SK-MEL-5 (cell line): Measurements from ENCODE around the gene NADK. TPM values are rescaled to one million over a fixed set of nuclear protein-coding genes. Genes with fewer than 3 reads are reported as not detected.

Source experiments
- DNase-seq: peaks from one replicate; pipeline ENCODE4 v3.0.0-alpha.2; 2016; ENCODE audit warnings: low read depth, low spot score
- in situ Hi-C: cut with HindIII; loops from 2 replicates; pipeline ENCODE4 v1.10.0; 2016; ENCODE audit warnings: low sequenced_read_pairs, high pct_unique_total_duplicates, low pct_unique_long_range_greater_than_20kb
- total RNA-seq: library from RNA; depleted of rRNA; stranded (reverse); fragments of >200 nt; shearing (Covaris generic); gene quantifications from 2 replicates; pipeline ENCODE4 v1.2.3, GENCODE V29; 2014

Gene NADK
- total RNA-seq, 1 experiment from 2014 or later = 33.4 TPM

DNA sequence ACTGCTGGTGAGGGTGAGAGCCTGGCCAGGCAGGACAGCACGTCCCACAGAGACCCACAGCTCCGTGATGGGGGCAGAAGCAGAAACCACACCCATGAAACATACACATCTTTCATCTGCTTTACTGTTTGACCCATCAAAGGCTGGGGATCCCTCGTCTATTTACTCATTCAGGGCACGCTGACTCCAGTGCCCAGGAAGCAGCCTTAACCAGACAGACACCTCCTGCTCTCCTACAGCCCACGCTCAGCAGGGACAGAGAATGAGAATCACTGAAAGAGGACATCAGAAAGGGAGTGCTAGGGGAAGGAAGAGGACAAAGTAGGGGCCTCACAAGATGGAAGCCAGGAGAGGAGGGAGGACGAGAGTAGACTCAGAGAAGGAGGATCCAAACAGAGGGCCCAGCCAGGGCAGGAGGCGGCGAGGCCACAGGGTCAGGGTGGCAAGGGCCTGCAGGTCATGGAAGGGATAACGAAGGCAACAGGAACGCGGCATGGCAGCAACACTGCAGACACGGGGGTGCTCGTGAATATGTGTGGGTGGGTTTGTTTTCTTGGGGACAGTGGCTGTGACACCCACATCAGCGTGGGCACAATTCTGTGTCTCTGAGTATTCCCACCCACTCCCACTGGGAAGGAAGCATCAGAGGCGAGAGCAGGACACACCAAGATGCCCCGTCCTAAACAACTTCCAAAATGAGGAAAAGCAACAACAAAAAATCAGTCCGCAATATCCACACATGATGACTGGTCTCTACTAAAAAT, 15.4 kb upstream of the NADK start:
- in situ Hi-C loops = no loop called here
- DNase-seq = no peak

GRCh38 chr1:1788646-1789431, 10.6 kb upstream of the NADK start:
- in situ Hi-C loops = no loop called here
- peak; percentile 67 for DNase-seq

DNA sequence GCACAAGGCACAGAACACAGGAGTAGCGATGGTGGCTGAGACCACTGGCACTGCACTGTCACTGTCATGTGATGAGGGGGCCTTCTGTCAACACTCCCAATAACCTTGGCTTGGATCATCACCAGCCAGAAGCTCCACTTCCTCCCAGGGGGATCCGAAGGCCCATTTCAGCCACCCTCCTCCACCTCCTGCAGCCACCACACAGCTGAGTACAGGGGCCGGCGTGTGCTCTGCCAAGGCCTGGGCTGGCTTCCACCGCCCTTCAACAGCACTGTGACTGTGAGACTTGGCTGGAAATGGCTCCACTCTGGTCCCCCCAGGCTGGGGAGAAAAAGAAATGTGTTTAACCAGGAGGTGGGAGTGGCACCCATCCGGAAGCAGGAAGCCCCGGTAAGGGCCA, 9.9 kb upstream of the NADK start:
- no peak for DNase-seq
- in situ Hi-C loops = no loop called here

DNA sequence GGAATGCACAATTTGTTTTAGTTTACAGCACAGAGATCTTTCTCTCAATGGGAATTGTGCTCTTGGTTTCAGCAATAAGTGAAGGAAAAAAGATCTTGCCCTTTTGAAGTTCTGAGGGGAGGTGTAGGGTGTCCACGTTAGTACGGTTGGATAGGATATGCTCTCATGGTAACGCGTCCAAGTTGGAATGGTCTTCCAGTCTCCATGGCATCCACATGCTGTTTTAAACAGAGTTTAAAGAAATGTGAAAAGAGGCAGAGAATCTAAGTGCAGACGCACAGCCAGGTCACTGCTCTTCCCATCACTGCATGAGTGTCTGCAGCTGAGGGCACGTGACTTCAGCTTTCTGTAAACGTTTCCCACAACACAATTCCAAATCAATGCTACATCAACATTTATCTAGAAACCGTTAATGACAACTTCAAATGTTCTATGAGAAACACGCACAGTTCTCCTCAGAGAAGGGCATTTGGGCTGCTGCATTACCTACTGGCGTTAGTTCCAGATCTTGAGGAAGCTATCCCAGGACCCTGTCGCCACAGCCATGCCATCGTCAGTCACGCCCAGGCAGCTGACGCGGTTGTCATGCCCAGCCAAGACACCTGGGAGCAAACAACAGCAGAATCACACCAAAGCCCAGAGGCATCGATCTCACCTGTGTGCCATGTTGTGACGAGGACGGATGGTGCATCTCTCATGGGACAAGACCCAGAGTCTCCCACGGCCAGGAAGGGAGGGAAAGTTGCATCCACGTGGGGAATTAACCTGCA, 8.8 kb upstream of the NADK start:
- in situ Hi-C loops = no loop called here
- DNase-seq = no peak

DNA sequence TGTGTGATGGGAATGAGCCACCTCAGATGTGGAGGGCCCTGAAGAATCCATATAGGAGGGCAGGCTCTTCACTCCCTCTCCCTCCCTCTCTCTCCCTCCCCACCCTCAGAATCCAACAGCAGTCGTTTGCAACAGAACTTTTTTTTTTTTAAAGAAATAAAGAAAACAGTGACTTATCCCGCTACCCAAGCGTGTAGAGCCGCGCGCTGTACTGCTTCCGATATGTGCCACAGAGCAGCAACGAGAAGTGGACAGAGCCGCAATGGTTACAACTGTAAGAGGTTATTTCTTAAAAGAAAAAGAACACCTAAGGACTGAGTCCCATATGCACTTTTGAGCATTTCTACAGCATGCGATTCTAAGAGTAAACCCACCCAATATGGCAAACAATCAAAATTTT, 7.4 kb upstream of the NADK start:
- in situ Hi-C loops = no loop called here
- no peak for DNase-seq

- no peak for DNase-seq
- in situ Hi-C loops = no loop called here
These were observed 6.7 kb upstream of the NADK start for GRCh38 chr1:1784933-1785332.

DNA sequence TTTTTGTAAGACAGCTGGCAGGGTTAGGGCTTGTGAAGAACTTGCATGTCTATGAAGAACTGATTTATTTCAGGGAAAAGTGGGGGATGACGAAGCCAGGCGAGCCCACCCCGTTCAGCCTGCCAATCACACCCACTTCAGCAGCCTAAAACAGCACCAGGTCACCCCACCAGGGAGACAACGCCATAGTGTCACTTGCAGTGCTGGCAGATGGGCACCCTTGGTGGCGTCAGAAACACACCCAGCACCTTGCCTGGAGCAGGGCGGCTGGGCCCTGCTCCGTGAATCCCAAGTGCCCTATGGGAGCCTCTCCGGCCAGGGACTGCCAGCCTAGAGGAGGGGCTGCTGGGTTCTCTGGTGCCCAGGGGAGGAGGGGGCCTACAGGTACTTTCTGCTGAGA, 5.0 kb upstream of the NADK start:
- in situ Hi-C loops = no loop called here

GRCh38 chr1:1782399-1783221, 4.3 kb upstream of the NADK start:
- in situ Hi-C loops = no loop called here

More for the DNA sequence above, 5.0 kb upstream of the NADK start:
- DNase-seq = no peak

DNA sequence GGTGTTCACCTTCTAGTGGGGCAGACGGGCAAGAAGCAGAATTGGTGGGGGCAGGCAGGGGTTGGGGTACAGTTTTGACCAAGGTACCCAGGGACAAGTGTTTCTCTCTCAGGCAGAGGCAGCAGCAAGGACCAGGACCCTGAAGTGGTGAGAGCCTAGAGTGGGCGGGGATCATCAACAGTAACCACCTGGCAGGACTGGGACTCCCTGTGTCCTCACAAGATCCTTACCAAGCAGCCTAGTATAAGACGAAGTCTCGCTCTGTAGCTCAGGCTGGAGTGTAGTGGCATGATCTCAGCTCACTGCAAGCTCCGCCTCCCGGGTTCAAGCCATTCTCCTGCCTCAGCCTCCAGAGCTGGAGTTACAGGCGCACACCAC, 3.2 kb upstream of the NADK start:
- in situ Hi-C loops = no loop called here

More at GRCh38 chr1:1782399-1783221, 4.3 kb upstream of the NADK start:
- no peak for DNase-seq

DNA sequence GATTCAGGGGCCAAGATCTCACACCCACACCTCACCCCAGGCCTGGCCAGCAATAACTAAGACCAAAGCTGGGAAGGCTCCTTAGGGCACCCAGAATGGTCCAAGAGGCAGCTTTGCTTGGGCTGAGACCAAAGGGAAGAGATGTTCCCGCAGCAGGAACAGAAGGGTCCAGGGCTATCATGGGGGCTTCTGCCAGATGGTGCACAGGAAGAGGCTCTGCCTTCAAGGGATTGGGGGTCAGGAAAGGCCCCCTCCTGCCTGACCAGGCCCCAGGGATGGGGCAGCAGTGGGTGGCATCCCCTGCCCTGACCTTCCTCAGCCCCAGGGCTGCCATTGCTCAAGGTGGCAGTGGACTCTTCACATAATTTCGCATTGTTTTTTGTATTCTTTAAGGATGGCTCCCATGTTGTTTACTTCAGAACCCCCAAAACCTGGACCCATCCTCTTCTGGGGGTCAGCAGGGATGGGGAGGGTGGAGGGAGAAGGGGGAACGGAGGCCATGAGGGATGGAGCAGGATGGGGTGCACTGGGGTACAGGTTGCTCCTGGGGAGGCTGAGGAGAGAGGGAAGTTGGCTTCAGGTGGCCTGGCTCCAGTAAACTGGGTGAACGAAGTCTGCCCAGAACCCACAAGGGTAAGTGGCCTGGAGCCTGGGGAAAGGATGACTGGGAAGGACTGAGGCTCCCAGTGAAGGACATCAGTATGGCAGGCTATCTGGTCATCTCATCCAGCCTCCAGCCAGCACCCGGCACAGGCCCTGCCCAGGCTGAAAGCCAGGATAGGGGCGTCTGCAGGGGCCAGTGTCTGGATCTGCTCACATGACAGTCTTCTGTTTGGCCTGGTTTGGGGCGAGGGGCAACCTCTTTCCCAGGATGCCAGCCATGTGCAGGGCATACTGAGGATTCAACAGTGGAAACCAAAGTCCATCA, 2.6 kb upstream of the NADK start:
- in situ Hi-C loops = no loop called here

More for the DNA sequence above, 3.2 kb upstream of the NADK start:
- DNase-seq = no peak

DNA sequence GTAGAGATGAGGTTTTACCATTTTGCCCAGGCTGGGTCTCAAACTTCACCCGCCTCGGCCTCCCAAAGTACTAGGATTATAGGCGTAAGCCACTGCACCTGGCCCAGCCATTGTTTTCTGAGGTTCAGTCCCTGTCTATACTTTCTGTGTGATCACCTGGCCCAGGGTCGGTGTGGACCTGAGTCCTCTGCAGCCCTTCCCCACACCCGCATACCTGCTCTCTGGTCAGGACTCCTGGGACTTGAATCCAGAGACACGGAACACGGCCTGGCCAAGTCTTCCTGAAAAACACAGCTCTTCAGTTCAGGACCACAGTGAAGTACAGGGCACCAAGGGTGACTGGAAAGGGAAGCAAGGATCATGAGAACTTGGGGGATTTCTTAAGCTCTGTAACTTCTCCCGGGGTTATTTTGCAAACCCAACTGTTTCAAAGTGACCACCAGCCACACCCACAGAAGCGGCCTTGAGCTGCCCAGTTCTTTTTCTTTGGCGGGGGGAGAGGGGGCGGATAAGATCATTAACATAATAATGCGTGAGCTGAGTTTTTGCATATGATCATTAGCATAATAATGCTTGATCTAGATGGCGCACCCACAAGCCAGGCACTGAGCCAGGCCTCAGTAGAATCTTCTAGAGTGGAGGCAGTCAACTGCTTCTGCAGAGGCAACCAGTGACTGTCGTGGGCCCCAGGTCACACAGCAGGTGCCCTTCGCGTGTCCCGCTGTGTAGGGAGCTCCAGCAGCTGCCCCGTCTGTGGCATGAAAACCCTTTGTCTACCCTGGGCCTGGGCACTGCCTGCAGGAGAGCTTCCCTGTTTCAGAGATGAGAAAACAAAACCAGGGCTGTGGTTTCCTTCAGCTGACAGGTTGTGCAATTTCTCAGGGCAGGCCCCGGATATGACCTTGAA, 1.7 kb upstream of the NADK start:
- peak; percentile 41 for DNase-seq
- in situ Hi-C loops = no loop called here

More for the DNA sequence above, 2.6 kb upstream of the NADK start:
- DNase-seq = no peak

- DNase-seq = no peak
- in situ Hi-C loops = no loop called here
These were observed 1.0 kb upstream of the NADK start for GRCh38 chr1:1779320-1779675.

DNA sequence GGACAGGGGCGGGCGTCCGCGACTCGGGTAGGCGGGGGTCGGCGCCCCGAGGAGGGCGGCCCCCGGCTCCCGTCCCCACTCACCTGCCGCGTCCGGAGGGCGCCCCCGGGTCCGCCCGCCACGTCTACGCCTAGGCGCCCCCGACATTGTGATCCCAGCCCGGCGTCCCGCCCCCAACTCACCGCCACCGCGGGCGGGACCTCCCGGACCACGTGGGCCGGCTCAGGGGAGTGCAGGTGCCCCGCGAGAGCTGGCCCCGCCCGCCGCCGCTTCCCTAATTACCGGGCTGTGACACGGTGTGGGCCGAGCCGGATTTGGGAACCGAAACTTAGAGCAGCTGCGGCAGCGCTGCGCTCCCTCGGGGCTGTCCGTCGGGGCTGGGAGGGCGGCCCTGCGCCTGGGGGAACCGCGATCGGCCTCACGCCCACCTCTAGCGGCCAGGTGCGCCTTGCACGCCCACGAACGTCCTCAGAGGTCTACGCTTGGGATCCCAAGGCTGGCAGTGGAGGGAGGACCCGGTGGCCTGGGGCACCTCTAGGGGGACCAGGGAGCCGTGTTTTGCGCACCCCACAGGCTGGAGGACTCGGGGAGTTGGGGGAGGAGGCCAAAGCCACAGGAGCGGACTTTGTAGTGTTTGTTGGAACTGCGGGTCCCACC, 521 bp upstream of the NADK start:
- in situ Hi-C loops = no loop called here
- peak; percentile 19 for DNase-seq

- peak; percentile 26 for DNase-seq
- in situ Hi-C loops = no loop called here
These were observed 729 bp downstream of the NADK start for GRCh38 chr1:1777583-1777899.
